Panc1 (cell line): ENCODE measurements around the gene TRIM74.
"Not testable (repeated sequence)": the region's sequence is repeated elsewhere in the genome, so short reads cannot be mapped to it uniquely, and the experiment has no call there.

Experiments used
- SIN3A ChIP-seq: IDR thresholded peaks from 2 replicates; pipeline ENCODE4 v1.6.1; 2012; ENCODE audit warnings: low read depth, mild to moderate bottlenecking, low read length, moderate library complexity, borderline replicate concordance; ENCODE audit not compliant: insufficient read depth
- TF ChIP-seq, protein P1 (sequence below): fragments of 450-650 bp; IDR thresholded peaks from 2 replicates; pipeline ENCODE4 v1.5.1; 2017; ENCODE audit warnings: mild to moderate bottlenecking
- TF ChIP-seq, protein P2 (sequence below), 2 experiments: IDR thresholded peaks; 2 replicates each; pipeline ENCODE4 v1.6.1; 2011 to 2012; ENCODE audit warnings: low read depth in 2 of 2, control low read depth in 1 of 2, low read length in 1 of 2, mild to moderate bottlenecking in 1 of 2, moderate library complexity in 1 of 2; ENCODE audit not compliant: insufficient read depth in 1 of 2

DNA sequence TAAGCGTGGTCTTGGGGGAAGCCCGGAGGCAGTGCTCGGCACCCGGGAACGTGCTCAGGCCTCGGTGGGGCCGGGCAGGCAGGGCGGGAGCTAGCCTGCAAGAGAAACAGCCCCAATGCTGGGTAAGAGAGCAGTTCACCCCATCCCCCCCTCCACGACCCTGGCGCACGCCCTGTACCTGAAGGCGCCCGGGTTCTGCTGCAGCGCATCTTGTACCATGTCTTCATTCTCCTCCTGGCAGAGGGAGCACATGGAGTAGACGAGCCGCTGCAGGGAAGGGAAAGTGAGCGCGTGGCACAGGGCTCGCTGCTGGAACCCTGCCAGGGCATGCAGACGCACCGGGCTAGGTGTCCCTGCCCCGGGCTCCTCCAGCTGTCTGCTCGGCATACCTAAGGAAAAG is 20.6 kb downstream of the TRIM74 start:
- TF ChIP-seq SIN3A: not testable (repeated sequence)
- TF ChIP-seq, protein P1, sequence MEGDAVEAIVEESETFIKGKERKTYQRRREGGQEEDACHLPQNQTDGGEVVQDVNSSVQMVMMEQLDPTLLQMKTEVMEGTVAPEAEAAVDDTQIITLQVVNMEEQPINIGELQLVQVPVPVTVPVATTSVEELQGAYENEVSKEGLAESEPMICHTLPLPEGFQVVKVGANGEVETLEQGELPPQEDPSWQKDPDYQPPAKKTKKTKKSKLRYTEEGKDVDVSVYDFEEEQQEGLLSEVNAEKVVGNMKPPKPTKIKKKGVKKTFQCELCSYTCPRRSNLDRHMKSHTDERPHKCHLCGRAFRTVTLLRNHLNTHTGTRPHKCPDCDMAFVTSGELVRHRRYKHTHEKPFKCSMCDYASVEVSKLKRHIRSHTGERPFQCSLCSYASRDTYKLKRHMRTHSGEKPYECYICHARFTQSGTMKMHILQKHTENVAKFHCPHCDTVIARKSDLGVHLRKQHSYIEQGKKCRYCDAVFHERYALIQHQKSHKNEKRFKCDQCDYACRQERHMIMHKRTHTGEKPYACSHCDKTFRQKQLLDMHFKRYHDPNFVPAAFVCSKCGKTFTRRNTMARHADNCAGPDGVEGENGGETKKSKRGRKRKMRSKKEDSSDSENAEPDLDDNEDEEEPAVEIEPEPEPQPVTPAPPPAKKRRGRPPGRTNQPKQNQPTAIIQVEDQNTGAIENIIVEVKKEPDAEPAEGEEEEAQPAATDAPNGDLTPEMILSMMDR: not testable (repeated sequence)
- TF ChIP-seq, protein P2, sequence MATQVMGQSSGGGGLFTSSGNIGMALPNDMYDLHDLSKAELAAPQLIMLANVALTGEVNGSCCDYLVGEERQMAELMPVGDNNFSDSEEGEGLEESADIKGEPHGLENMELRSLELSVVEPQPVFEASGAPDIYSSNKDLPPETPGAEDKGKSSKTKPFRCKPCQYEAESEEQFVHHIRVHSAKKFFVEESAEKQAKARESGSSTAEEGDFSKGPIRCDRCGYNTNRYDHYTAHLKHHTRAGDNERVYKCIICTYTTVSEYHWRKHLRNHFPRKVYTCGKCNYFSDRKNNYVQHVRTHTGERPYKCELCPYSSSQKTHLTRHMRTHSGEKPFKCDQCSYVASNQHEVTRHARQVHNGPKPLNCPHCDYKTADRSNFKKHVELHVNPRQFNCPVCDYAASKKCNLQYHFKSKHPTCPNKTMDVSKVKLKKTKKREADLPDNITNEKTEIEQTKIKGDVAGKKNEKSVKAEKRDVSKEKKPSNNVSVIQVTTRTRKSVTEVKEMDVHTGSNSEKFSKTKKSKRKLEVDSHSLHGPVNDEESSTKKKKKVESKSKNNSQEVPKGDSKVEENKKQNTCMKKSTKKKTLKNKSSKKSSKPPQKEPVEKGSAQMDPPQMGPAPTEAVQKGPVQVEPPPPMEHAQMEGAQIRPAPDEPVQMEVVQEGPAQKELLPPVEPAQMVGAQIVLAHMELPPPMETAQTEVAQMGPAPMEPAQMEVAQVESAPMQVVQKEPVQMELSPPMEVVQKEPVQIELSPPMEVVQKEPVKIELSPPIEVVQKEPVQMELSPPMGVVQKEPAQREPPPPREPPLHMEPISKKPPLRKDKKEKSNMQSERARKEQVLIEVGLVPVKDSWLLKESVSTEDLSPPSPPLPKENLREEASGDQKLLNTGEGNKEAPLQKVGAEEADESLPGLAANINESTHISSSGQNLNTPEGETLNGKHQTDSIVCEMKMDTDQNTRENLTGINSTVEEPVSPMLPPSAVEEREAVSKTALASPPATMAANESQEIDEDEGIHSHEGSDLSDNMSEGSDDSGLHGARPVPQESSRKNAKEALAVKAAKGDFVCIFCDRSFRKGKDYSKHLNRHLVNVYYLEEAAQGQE (IDR thresholded peaks at IDR 0.05; ENCODE audit: insufficient read depth in 1 of 2, low read depth in 2 of 2, low read length in 1 of 2): not testable (repeated sequence)
